CD1c-positive myeloid dendritic cell (primary cell): ENCODE measurements around the gene ACSM2B.
"Not testable (repeated sequence)": the region's sequence is repeated elsewhere in the genome, so short reads cannot be mapped to it uniquely, and the experiment has no call there.

ENCODE experiments used
- DNase-seq: peaks from one replicate; pipeline ENCODE4 v3.0.0-alpha.2; 2016; ENCODE audit errors: extremely low spot score

Gene ACSM2B, protein sequence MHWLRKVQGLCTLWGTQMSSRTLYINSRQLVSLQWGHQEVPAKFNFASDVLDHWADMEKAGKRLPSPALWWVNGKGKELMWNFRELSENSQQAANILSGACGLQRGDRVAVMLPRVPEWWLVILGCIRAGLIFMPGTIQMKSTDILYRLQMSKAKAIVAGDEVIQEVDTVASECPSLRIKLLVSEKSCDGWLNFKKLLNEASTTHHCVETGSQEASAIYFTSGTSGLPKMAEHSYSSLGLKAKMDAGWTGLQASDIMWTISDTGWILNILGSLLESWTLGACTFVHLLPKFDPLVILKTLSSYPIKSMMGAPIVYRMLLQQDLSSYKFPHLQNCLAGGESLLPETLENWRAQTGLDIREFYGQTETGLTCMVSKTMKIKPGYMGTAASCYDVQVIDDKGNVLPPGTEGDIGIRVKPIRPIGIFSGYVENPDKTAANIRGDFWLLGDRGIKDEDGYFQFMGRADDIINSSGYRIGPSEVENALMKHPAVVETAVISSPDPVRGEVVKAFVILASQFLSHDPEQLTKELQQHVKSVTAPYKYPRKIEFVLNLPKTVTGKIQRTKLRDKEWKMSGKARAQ

DNA sequence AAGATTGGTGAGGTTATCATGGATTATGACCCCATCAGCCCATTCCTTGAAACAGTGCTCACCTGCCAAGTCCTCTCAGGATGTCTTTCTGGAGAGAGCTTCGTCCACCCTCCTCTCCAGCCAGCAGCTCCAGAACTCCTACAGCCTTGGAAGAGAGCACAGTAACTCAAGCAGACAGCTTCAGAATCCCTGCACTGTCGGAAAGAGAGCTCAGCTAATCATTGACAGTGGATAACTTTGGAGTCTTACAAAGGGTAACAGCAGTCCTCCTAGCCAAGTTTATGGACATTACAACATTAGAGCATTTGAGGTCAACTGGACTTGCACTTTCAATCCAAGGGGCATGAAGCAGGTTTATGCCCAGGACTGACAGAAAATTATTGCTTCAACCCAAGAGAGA lies at the start of gene ACSM2B:
Gene ACSM2B, minus strand, starts transcription at position 223 of the 400 bp plus-strand sequence. CDS start 11,522 bp downstream, outside the sequence.
- not testable (repeated sequence) for DNase-seq

DNA sequence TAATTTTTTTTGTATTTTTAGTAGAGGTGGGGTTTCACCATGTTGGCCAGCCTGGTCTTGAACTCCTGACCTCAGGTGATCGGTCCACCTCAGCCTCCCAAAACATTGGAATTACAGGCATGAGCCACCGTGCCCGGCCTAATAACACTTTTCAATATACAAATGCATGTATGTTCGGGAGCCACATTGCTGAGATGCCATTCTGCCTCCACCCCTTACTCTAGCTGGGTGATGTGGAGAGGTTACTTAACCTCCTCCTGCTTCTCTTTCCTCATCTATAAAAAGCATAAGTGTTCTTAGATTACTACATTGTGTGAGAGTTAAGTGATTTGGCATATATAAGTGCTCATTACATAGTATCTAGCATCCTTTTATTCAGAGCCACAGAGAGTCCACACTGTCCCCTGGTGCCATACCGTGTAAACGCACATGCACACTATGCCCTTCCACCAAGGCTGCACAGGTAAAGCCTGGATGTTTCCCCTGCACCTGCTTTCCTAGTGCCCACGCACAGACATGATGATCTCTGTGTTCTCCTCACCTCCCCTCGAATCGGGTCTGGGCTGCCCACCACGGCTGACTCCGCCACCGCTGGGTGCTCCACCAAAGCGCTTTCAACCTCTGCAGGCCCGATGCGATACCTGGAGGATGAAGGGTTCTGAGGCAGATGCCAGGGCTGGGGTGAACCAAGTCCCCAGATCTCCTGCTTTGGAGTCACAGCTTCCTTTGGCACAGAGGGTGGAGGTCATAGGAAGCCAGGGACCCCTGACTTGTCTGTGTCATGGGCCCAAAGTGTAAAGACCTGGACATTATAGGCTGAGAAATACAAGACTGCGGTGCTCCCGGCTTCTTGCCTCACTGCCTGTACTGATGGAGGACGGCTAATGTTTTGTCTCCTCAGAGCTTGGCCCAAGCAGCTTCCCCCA lies 49.0 kb upstream of the ACSM2B start:
- no peak for DNase-seq

DNA sequence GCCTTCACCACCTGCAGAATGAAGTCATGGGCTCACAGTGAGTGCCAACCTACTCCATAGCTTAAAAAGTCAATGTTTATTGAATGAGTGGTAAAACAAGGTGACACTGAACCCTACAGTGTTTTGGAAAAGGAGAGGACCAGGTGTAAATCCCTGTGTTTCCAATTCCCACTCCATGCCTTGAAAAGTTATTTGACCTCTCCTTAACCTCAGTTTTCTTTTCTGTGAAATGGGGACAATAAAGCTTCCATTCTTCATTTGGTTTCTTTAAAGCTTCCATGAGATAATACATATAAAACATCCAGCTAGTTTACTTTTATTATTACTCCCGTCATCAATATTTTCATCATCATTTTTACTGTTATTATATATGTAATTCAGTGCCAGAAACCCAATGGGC lies 48.0 kb upstream of the ACSM2B start:
- no peak for DNase-seq

GRCh38 chr16:20622498-20622870 lies 46.3 kb upstream of the ACSM2B start:
- no peak for DNase-seq

DNA sequence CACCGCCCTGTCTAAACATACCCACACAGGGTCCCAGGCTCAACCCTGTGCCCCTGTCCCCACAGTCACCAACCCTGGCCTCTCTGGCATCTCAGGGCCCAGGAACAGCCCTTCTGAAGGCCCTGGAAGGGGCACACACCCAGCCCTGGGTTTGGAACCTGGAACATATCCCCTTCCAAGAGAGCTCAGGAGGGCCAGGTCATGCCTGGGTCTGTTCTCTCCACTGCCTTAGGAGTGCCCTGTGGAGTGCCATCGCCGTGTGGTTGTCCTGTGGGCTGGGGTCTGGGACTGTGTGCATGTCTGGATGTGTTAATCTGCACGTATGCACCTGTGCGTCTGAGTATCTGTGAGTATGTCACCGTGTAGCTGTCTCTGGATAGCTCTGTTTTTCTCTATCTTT lies 45.2 kb upstream of the ACSM2B start:
- no peak for DNase-seq

GRCh38 chr16:20620770-20621169 lies 44.6 kb upstream of the ACSM2B start:
- no peak for DNase-seq

GRCh38 chr16:20620003-20620402 lies 43.8 kb upstream of the ACSM2B start:
- DNase-seq: no peak

DNA sequence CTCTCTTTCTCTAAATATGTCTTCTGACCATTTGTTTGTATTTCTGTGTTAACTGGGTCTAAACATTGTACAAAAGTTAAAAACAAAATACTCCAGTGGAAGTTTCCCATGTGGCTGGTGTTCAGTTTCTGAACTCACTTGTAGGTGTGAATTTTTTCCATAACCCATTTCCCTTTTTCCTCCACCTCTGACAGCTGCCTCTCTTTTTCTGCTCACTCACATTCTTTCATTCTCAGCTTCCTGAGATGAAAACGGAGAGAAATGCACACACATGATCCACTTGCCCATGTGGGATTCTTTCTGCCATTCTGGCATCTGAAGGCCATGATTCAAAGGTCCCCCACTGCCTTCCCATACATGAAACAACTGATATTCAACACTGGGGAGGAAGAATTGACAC lies 41.1 kb upstream of the ACSM2B start:
- no peak for DNase-seq

GRCh38 chr16:20614186-20615141 lies 38.3 kb upstream of the ACSM2B start:
- no peak for DNase-seq

- no peak for DNase-seq
Measured at GRCh38 chr16:20613481-20614185, 37.5 kb upstream of the ACSM2B start.

DNA sequence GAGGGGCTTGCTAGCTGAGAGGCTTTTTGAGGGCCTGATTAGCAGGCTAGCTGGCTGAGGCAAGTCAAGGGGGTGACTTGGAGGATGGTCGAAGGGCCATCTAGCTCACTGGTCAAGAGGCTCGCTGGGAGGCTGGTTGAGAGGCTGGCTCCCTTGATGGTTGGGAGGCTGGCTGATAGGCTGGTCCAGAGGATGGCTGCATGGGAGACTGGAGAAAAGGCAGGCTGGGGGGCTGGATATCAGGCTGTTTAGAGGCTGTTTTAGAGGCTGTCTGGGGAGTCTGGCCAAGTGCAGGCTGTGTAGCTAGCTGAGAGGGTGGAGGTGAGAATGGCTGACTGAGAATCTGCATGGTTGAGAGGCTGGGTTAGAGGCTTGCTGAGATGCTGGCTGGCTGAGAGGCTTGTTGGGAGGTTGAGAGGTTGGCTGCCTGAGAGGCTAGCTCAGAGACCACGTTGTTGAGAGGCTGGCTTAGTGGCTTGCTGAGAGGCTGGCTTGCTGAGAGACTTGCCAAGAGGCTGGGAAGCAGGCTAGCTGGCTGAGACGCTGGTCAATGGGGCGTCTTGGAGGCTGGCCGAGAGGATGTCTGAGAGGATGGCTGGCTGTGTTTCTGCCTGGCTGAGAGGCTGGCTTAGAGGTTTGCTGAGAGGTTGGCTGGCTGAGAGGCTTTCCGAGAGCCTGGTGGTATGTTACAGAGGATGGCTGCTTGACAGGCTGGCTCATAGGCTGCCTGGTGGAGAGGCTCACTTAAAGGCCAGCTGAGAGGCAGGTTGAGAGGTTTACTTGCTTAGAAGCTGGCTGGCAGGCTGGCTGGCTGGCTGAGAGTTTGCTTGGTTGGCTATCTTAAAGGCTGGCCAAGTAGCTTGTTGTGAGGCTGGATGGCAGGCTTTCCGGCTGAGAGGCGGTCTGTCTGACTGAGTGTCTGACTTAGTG lies 36.6 kb upstream of the ACSM2B start:
- no peak for DNase-seq

DNA sequence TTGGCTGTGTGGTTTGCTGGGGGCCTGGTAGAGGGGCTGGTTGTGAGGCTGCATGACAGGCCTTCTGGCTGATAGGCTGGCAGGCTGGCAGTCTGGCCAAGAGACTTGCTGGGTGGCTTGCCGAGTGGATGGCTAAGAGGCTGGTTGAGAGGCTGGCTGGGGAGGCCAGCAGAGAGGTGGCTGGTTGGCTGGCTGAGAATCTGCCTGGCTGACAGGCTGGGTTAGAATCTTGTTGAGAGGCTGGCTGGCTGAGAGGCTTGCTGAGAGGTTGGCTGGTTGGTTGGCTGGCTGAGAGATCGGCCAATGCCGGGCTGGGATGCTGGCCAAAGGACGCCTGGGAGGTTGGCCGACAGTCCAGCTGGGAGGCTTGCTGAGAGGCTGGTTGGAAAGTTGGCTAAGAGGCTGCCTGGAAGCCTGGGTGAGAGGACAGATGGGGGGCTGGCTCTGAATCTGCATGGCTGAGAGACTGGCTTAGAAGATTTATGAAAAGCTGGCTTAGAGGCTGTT lies 35.9 kb upstream of the ACSM2B start:
- DNase-seq: no peak

DNA sequence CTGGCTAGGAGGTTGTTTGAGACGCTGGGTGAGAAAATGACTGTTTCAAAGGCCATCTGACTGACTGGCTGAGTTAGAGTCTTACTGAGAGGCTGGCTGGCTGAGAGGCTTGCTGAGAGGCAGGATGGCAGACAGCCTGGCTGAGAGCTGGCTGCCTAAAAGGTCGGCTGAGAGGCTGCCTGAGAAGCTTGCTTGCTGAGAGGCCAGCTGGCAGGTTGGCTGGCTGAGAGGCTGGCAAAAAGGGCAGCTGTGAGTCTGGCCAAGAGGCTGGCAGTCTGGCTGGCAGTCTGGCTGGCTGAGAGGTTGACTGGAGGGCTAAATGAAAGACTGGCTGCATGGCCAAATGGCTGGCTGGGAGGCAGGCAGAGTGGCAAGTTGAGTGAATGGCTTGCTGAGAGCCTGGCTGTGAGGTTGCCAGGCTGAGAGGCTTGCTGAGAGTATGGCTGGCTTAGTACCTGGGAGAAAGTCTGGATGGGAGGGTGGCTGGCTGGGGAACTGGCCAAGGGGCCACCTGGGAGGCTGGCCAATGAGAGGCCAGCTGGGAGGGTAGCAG lies 35.3 kb upstream of the ACSM2B start:
- DNase-seq: no peak

DNA sequence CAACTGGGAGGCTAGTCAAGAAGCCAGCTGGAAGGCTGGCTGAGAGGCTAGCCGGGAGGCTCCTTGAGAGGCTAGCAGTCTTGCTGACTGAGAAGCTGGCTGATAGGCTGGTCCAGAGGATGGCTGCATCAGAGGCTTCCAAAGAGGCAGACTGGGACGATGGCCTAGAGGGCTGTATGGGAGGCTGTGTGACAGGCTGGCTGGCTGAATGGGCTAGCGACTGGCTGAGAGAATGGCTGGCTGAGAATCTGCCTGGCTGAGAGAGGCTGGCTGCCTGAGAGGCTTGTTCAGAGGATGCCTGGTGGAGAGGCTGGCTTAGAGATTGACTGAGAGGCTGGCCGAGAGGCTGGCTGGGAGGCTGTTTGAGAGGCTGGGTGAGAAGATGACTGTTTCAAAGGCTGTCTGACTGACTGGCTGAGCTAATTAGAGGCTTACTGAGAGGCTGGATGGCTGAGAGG lies 34.8 kb upstream of the ACSM2B start:
- no peak for DNase-seq

DNA sequence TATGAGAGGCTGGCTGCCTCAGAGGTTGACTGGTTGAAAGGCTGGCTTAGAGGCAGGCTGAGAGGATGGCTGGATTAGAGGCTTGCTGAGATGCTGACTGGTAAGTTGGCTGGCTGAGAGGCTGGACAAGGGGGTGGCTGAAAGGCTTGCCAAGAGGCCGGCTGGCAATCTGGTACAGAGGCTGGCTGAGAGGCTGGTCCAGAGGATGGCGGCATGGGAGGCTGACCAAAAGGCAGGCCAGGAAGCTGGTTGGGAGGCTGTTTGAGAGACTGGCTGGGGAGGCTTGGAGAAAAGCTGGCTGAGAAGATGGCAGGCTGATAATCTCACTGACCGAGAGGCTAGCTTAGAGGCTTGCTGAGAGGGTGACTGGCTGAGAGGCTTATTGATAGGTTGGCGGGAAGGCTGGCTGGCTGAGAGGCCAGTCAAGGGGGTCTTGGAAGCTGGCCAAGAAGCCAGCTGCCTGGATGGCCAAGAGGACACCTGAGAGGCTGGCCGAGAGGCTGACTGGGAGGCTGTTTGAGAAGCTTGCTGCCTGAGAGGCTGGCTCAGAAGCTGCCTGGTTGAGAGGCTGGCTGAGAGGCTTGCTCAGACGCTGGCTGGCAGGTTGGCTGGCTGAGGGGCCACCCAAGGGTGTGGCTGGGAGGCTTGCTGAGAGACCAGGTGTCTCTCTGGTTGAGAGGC lies 34.2 kb upstream of the ACSM2B start:
- no peak for DNase-seq

DNA sequence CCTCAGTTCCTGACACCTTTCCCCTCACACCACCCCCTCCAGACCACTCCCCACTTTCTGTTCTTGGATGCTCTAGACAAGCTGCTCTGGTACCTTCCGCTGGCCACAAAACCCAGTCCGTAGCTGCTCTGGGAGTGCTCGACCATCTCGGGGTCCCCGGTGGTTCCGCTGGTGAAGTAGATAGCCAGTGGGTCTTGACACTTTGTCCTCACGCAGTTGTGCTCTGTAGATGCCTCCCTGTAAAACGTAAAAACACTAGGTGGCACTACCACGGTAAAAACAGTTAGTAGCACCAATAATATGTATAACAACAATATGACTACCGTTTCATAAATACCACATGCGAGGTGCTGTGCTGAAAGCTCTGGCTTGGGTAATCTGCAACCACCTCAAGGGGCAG lies 26.0 kb upstream of the ACSM2B start:
- peak; percentile 42 for DNase-seq

GRCh38 chr16:20599475-20599874 lies 23.3 kb upstream of the ACSM2B start:
- not testable (repeated sequence) for DNase-seq

GRCh38 chr16:20598832-20599469 lies 22.8 kb upstream of the ACSM2B start:
- no peak for DNase-seq
